ENCODE data around the gene TMEM52.

DNA sequence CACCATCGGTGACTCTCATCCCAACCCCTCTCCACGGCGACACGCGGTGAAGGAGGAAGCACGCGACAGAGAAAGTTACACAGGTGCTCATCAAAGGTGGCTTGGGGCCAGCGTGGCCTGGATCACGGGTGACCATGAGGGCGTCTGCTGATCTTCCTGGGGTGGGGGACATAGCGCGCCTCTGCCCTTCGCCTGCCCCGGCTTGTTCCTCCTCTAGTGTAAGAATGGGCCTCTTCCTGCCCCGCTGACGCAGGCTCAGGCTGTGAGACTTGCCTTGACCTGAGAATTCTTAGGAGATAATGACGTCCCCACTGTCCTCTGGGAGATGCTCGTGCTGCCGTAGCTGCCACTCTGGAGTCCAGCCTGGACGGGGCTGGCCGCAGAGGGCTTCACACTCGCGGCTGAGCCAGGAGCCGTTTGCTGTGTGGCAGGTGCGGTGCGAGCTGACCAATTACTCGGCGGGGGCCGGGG is 39.0 kb upstream of the TMEM52 start:
- TF ChIP-seq, protein P1, sequence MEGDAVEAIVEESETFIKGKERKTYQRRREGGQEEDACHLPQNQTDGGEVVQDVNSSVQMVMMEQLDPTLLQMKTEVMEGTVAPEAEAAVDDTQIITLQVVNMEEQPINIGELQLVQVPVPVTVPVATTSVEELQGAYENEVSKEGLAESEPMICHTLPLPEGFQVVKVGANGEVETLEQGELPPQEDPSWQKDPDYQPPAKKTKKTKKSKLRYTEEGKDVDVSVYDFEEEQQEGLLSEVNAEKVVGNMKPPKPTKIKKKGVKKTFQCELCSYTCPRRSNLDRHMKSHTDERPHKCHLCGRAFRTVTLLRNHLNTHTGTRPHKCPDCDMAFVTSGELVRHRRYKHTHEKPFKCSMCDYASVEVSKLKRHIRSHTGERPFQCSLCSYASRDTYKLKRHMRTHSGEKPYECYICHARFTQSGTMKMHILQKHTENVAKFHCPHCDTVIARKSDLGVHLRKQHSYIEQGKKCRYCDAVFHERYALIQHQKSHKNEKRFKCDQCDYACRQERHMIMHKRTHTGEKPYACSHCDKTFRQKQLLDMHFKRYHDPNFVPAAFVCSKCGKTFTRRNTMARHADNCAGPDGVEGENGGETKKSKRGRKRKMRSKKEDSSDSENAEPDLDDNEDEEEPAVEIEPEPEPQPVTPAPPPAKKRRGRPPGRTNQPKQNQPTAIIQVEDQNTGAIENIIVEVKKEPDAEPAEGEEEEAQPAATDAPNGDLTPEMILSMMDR (IDR thresholded peaks at IDR 0.05 in 8 of 11, conservative IDR thresholded peaks at IDR 0.05 in 3 of 11) = no peak
- no peak for TF ChIP-seq POLR2A (IDR thresholded peaks at IDR 0.05)

All from spleen (tissue), 7 donors.